H9 (cell line): ENCODE data around the gene ABLIM1. TPM values are rescaled to one million over a fixed set of nuclear protein-coding genes. Genes with fewer than 3 reads are reported as not detected.

Experiments
- DNase-seq: peaks from one replicate; pipeline ENCODE4 v3.0.0-alpha.2; 2017
- H2AFZ ChIP-seq: one replicate; pipeline ENCODE4 v1.6.1; 2013; ENCODE audit warnings: mild to moderate bottlenecking, low read length, control low read depth, moderate library complexity
- H2AK5ac ChIP-seq: 2 replicates; pipeline ENCODE4 v1.6.1; 2013; ENCODE audit warnings: low read length, control low read depth, mixed read lengths; ENCODE audit not compliant: insufficient read length
- H2BK120ac ChIP-seq: one replicate; pipeline ENCODE4 v1.6.1; 2013; ENCODE audit warnings: low read depth, mild to moderate bottlenecking, low read length, control low read depth, inconsistent platforms; ENCODE audit not compliant: poor library complexity, severe bottlenecking
- H2BK12ac ChIP-seq: 2 replicates; pipeline ENCODE4 v1.6.1; 2013; ENCODE audit warnings: low read length, control low read depth, mixed read lengths, low read depth; ENCODE audit not compliant: insufficient read length
- H2BK15ac ChIP-seq: 2 replicates; pipeline ENCODE4 v1.6.1; 2013; ENCODE audit warnings: low read depth, low read length, control low read depth
- H2BK20ac ChIP-seq: one replicate; pipeline ENCODE4 v1.6.1; 2013; ENCODE audit warnings: low read depth, mild to moderate bottlenecking, low read length, control low read depth, inconsistent platforms; ENCODE audit not compliant: poor library complexity, severe bottlenecking
- H2BK5ac ChIP-seq: 2 replicates; pipeline ENCODE4 v1.6.1; 2013; ENCODE audit warnings: low read length, control low read depth, mixed read lengths; ENCODE audit not compliant: insufficient read length
- H3K14ac ChIP-seq: 2 replicates; pipeline ENCODE4 v1.6.1; 2013; ENCODE audit warnings: low read length, control low read depth; ENCODE audit not compliant: insufficient read depth
- H3K18ac ChIP-seq: 2 replicates; pipeline ENCODE4 v1.6.1; 2013; ENCODE audit warnings: low read depth, mild to moderate bottlenecking, mixed read lengths, low read length, control low read depth; ENCODE audit not compliant: insufficient read length
- H3K23ac ChIP-seq: 2 replicates; pipeline ENCODE4 v1.6.1; 2013; ENCODE audit warnings: low read length, control low read depth, mixed read lengths, low read depth; ENCODE audit not compliant: insufficient read length
- H3K23me2 ChIP-seq: 2 replicates; pipeline ENCODE4 v1.6.1; 2013; ENCODE audit warnings: low read depth, mild to moderate bottlenecking, mixed read lengths, low read length, control low read depth; ENCODE audit not compliant: insufficient read length, poor library complexity, severe bottlenecking
- H3K27ac ChIP-seq: 2 replicates; pipeline ENCODE4 v1.5.1; 2013; ENCODE audit warnings: low read length, control low read depth, mixed read lengths, low read depth; ENCODE audit not compliant: insufficient read length
- H3K27me3 ChIP-seq: 2 replicates; pipeline ENCODE4 v1.6.1; 2013; ENCODE audit warnings: low read length, control low read depth, inconsistent platforms; ENCODE audit not compliant: insufficient read depth
- H3K4ac ChIP-seq: 2 replicates; pipeline ENCODE4 v1.6.1; 2013; ENCODE audit warnings: low read depth, mild to moderate bottlenecking, control low read depth, inconsistent platforms, low read length, moderate library complexity
- H3K4me1 ChIP-seq: 2 replicates; pipeline ENCODE4 v1.6.1; 2013; ENCODE audit warnings: low read length, control low read depth, inconsistent platforms; ENCODE audit not compliant: insufficient read depth
- H3K4me2 ChIP-seq: 2 replicates; pipeline ENCODE4 v1.6.1; 2013; ENCODE audit warnings: low read length, control low read depth, mixed read lengths; ENCODE audit not compliant: insufficient read length, insufficient read depth
- H3K56ac ChIP-seq: 2 replicates; pipeline ENCODE4 v1.6.1; 2013; ENCODE audit warnings: low read depth, mild to moderate bottlenecking, mixed read lengths, low read length, control low read depth; ENCODE audit not compliant: insufficient read length
- H3K79me1 ChIP-seq: 2 replicates; pipeline ENCODE4 v1.6.1; 2013; ENCODE audit warnings: low read depth, mild to moderate bottlenecking, moderate library complexity, low read length, control low read depth, inconsistent platforms; ENCODE audit not compliant: insufficient read depth, poor library complexity, severe bottlenecking
- H3K79me2 ChIP-seq: 2 replicates; pipeline ENCODE4 v1.6.1; 2013; ENCODE audit warnings: low read length, control low read depth, inconsistent platforms; ENCODE audit not compliant: insufficient read depth
- H3K9ac ChIP-seq: 2 replicates; pipeline ENCODE4 v1.6.1; 2013; ENCODE audit warnings: low read length, control low read depth, mixed read lengths; ENCODE audit not compliant: insufficient read length; ENCODE audit errors: extremely low read depth
- H3K9me3 ChIP-seq: one replicate; pipeline ENCODE4 v1.6.1; 2013; ENCODE audit warnings: low read depth, low read length, inconsistent platforms; ENCODE audit not compliant: control insufficient read depth
- H3T11ph ChIP-seq: one replicate; pipeline ENCODE4 v1.6.1; 2013; ENCODE audit warnings: mild to moderate bottlenecking, low read length, control low read depth, inconsistent platforms
- H4K20me1 ChIP-seq: one replicate; pipeline ENCODE4 v1.6.1; 2013; ENCODE audit not compliant: control insufficient read depth, insufficient read length, insufficient read depth
- H4K5ac ChIP-seq: 2 replicates; pipeline ENCODE4 v1.6.1; 2013; ENCODE audit warnings: low read depth, mild to moderate bottlenecking, mixed read lengths, low read length, control low read depth; ENCODE audit not compliant: insufficient read length
- H4K8ac ChIP-seq: replicated peaks from 2 replicates; pipeline ENCODE4 v1.6.1; 2013; ENCODE audit warnings: low read length, control low read depth, mixed read lengths, low read depth; ENCODE audit not compliant: insufficient read length
- H4K91ac ChIP-seq: 2 replicates; pipeline ENCODE4 v1.6.1; 2013; ENCODE audit warnings: low read depth, mild to moderate bottlenecking, moderate library complexity, mixed read lengths, low read length, control low read depth; ENCODE audit not compliant: insufficient read length
- H3K27ac Mint-ChIP-seq, 3 experiments: 2 replicates in 2 of 3; 3 replicates in 1 of 3; pipeline ENCODE4 v1.8.0; 2020 to 2021; ENCODE audit warnings: mixed read lengths in 3 of 3, mild to moderate bottlenecking in 1 of 3, moderate library complexity in 1 of 3
- H3K27me3 Mint-ChIP-seq: 2 replicates; pipeline ENCODE4 v1.8.0; 2021; ENCODE audit warnings: low read depth, mild to moderate bottlenecking, moderate library complexity, mixed read lengths
- H3K36me3 Mint-ChIP-seq, 3 experiments: 2 replicates in 2 of 3; 3 replicates in 1 of 3; pipeline ENCODE4 v1.8.0; 2020 to 2021; ENCODE audit warnings: low read depth in 3 of 3, mixed read lengths in 3 of 3; ENCODE audit not compliant: insufficient read depth in 1 of 3
- H3K4me1 Mint-ChIP-seq, 2 experiments: 2 replicates each; pipeline ENCODE4 v1.8.0; 2020; ENCODE audit warnings: mixed read lengths in 2 of 2
- H3K4me3 Mint-ChIP-seq, 2 experiments: 2 replicates in 1 of 2; 3 replicates in 1 of 2; pipeline ENCODE4 v1.8.0; 2020 to 2021; ENCODE audit warnings: mild to moderate bottlenecking in 2 of 2, mixed read lengths in 2 of 2, moderate library complexity in 1 of 2
- H3K9me3 Mint-ChIP-seq, 2 experiments: 2 replicates in 1 of 2; 3 replicates in 1 of 2; pipeline ENCODE4 v1.8.0; 2020; ENCODE audit warnings: mild to moderate bottlenecking in 2 of 2, mixed read lengths in 2 of 2, moderate library complexity in 1 of 2
- WGBS: extraction: QIAGEN DNeasy Blood & Tissue Kit; methylation state at CpG from one replicate; pipeline ENCODE4 v1.1.7; 2013; ENCODE audit warnings: missing lambda C conversion rate, low lambda C conversion rate, mixed read lengths; ENCODE audit not compliant: insufficient read length; ENCODE audit errors: extremely low coverage; 5-methylcytosine and 5-hydroxymethylcytosine counted together
- total RNA-seq: library from RNA; stranded (reverse); gene quantifications from 2 replicates; pipeline ENCODE4 v1.2.1, GENCODE V29; 2021
- TF ChIP-seq, protein P1 (sequence below): fragments of 200-600 bp; sonication (generic); conservative IDR thresholded peaks from 3 replicates; pipeline ENCODE4 v1.8.0; 2021; ENCODE audit warnings: antibody characterized with exemption, mild to moderate bottlenecking

Gene ABLIM1
- total RNA-seq, 1 experiment from 2014 or later, result 32.1 TPM

DNA sequence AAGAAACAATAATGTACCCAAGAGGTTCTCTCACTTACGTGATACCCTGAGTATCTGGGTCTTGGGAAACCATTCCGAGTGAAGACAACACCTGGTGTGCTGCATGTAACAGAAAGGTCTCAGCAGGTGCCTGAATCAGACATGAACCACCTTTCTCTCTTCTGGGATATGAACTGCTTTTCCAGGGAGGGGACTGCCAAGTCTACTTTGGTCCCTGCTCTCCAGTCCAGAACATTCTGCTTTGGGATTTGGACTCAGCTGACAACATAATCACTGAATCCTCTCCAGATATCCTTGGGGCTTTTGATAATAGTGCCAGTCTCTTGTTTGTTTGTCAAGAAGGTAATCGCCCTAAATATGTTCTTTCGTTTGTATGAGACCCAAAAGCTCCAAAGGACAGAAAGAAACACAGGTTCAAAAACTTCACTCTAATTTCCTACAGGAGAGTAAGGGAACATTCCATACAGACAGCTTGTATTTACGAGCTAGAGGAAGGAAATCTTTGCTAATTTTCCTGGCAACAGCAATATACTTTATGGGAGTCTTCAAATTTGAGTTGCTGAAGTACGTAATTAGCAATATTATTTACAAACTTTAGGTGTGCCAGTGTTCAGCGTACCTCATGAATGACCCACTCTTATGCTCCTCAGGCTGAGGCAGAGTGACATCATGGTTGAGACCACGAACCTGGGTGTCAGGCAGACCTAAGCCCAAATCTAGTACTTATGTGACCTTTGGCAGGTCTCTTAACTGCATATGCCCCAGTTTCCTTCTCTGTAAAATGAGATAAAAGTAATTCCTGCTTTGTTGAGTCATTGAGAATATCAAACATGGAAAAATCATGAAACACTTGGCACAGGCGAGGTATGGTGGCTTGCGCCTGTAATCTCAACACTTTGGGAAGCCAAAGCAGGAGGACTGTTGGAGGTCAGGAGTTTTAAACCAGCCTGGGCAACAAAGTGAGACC lies 5.4 kb downstream of the ABLIM1 start:
- H3K18ac ChIP-seq, result no peak overlapping the region
- no peaks in the 10 kb centered on the region for H3K9me3 Mint-ChIP-seq
- no peak overlapping the region for H3K56ac ChIP-seq
- H2AFZ ChIP-seq, result no peak overlapping the region
- H2BK15ac ChIP-seq, result no peak overlapping the region
- H3T11ph ChIP-seq, result no peak overlapping the region
- H4K91ac ChIP-seq, result no peak overlapping the region
- H2BK5ac ChIP-seq, result no peak overlapping the region
- no peaks in the 10 kb centered on the region for H3K79me2 ChIP-seq
- H3K4me1 Mint-ChIP-seq, result no peaks in the 10 kb centered on the region
- no peak overlapping the region for H3K23ac ChIP-seq
- H4K5ac ChIP-seq, result no peak overlapping the region
- no peak overlapping the region for H3K14ac ChIP-seq
- no peak overlapping the region for H3K27ac ChIP-seq
- no peak overlapping the region for H2AK5ac ChIP-seq
- no peak for DNase-seq
- no peaks in the 10 kb centered on the region for H3K27me3 Mint-ChIP-seq
- H3K36me3 Mint-ChIP-seq, result no peaks in the 10 kb centered on the region
- TF ChIP-seq, protein P1, sequence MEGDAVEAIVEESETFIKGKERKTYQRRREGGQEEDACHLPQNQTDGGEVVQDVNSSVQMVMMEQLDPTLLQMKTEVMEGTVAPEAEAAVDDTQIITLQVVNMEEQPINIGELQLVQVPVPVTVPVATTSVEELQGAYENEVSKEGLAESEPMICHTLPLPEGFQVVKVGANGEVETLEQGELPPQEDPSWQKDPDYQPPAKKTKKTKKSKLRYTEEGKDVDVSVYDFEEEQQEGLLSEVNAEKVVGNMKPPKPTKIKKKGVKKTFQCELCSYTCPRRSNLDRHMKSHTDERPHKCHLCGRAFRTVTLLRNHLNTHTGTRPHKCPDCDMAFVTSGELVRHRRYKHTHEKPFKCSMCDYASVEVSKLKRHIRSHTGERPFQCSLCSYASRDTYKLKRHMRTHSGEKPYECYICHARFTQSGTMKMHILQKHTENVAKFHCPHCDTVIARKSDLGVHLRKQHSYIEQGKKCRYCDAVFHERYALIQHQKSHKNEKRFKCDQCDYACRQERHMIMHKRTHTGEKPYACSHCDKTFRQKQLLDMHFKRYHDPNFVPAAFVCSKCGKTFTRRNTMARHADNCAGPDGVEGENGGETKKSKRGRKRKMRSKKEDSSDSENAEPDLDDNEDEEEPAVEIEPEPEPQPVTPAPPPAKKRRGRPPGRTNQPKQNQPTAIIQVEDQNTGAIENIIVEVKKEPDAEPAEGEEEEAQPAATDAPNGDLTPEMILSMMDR, result no peak
- no peak overlapping the region for H3K4me2 ChIP-seq
- H3K79me1 ChIP-seq, result no peaks in the 10 kb centered on the region
- no peak overlapping the region for H3K4ac ChIP-seq
- peak overlapping the region in 1 of 3 experiments; percentile 52; a peak in 1 of 7 replicates for H3K27ac Mint-ChIP-seq
- H3K9ac ChIP-seq, result no peak overlapping the region
- no peak overlapping the region for H2BK12ac ChIP-seq
- no peaks in the 10 kb centered on the region for H3K9me3 ChIP-seq
- no CpG with 5 or more reads among the region's 10 CpGs for WGBS
- no peak overlapping the region for H2BK120ac ChIP-seq
- H3K23me2 ChIP-seq, result no peaks in the 10 kb centered on the region
- no peaks in the 10 kb centered on the region for H4K20me1 ChIP-seq
- no peak overlapping the region for H3K4me3 Mint-ChIP-seq
- no peaks in the 10 kb centered on the region for H3K27me3 ChIP-seq
- no peaks in the 10 kb centered on the region for H3K4me1 ChIP-seq
- no peak overlapping the region for H4K8ac ChIP-seq
- no peak overlapping the region for H2BK20ac ChIP-seq
